Measurements from ENCODE around the gene FTO. TPM values are rescaled to one million over a fixed set of nuclear protein-coding genes. Genes with fewer than 3 reads are reported as not detected.

FTO gene
- total RNA-seq, 1 experiment from 2014 or later = 57.4 TPM

- TF ChIP-seq, protein P1, sequence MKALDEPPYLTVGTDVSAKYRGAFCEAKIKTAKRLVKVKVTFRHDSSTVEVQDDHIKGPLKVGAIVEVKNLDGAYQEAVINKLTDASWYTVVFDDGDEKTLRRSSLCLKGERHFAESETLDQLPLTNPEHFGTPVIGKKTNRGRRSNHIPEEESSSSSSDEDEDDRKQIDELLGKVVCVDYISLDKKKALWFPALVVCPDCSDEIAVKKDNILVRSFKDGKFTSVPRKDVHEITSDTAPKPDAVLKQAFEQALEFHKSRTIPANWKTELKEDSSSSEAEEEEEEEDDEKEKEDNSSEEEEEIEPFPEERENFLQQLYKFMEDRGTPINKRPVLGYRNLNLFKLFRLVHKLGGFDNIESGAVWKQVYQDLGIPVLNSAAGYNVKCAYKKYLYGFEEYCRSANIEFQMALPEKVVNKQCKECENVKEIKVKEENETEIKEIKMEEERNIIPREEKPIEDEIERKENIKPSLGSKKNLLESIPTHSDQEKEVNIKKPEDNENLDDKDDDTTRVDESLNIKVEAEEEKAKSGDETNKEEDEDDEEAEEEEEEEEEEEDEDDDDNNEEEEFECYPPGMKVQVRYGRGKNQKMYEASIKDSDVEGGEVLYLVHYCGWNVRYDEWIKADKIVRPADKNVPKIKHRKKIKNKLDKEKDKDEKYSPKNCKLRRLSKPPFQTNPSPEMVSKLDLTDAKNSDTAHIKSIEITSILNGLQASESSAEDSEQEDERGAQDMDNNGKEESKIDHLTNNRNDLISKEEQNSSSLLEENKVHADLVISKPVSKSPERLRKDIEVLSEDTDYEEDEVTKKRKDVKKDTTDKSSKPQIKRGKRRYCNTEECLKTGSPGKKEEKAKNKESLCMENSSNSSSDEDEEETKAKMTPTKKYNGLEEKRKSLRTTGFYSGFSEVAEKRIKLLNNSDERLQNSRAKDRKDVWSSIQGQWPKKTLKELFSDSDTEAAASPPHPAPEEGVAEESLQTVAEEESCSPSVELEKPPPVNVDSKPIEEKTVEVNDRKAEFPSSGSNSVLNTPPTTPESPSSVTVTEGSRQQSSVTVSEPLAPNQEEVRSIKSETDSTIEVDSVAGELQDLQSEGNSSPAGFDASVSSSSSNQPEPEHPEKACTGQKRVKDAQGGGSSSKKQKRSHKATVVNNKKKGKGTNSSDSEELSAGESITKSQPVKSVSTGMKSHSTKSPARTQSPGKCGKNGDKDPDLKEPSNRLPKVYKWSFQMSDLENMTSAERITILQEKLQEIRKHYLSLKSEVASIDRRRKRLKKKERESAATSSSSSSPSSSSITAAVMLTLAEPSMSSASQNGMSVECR (CRISPR knock-in tag; IDR thresholded peaks at IDR 0.05; ENCODE audit: borderline replicate concordance) = no peak
- TF ChIP-seq ZBTB21 (CRISPR knock-in tag; IDR thresholded peaks at IDR 0.05; ENCODE audit: borderline replicate concordance) (no peak), ZNF263 (CRISPR knock-in tag; IDR thresholded peaks at IDR 0.05; ENCODE audit: low read depth) (no peak), GTF2I (CRISPR knock-in tag; conservative IDR thresholded peaks at IDR 0.05) (no peak)
- TF ChIP-seq, protein P2, sequence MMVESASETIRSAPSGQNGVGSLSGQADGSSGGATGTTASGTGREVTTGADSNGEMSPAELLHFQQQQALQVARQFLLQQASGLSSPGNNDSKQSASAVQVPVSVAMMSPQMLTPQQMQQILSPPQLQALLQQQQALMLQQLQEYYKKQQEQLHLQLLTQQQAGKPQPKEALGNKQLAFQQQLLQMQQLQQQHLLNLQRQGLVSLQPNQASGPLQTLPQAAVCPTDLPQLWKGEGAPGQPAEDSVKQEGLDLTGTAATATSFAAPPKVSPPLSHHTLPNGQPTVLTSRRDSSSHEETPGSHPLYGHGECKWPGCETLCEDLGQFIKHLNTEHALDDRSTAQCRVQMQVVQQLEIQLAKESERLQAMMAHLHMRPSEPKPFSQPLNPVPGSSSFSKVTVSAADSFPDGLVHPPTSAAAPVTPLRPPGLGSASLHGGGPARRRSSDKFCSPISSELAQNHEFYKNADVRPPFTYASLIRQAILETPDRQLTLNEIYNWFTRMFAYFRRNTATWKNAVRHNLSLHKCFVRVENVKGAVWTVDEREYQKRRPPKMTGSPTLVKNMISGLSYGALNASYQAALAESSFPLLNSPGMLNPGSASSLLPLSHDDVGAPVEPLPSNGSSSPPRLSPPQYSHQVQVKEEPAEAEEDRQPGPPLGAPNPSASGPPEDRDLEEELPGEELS (CRISPR knock-in tag; IDR thresholded peaks at IDR 0.05) = no peak
Measured at GRCh38 chr16:54070789-54071343, 366.9 kb downstream of the FTO start (continued).

DNA sequence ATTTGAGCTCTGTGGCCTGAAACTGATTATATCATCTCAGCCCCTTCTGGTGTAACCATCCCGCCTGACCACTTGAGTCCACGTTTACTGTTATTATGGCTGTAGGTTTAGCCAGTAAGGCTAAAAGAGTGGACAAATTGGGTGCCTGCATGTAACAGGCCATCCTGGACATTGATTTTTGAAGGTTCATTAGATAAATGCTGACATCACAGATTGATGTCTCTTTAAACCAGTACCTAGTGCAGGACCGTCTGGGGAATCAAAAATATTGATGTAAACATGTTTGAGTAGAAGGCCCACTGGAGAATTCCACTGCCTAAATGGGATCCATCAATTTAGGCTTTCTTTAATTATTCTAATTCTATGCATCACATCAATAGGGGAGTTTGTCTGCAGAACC lies 367.6 kb downstream of the FTO start:
- DNase-seq (ENCODE audit: low spot score) = no peak
- Mint-ChIP-seq H3K36me3 (no peaks in the 10 kb centered on the region), H3K27me3 (ENCODE audit: low read depth) (no peaks in the 10 kb centered on the region), H3K4me3 (no peak overlapping the region), H3K27ac (no peak overlapping the region), H3K9me3 (no peaks in the 10 kb centered on the region), H3K4me1 (peaks cover 34% of the 10 kb centered on the region)
- TF ChIP-seq PRRX2 (CRISPR knock-in tag; IDR thresholded peaks at IDR 0.05) (no peak), TP53 (CRISPR knock-in tag; IDR thresholded peaks at IDR 0.05) (no peak), ATF1 (CRISPR knock-in tag; IDR thresholded peaks at IDR 0.05) (no peak), SP1 (CRISPR knock-in tag; conservative IDR thresholded peaks at IDR 0.05) (no peak), ZNF121 (CRISPR knock-in tag; IDR thresholded peaks at IDR 0.05) (no peak), ZNF219 (CRISPR knock-in tag; IDR thresholded peaks at IDR 0.05; ENCODE audit: borderline replicate concordance) (no peak)
- TF ChIP-seq, protein P3, sequence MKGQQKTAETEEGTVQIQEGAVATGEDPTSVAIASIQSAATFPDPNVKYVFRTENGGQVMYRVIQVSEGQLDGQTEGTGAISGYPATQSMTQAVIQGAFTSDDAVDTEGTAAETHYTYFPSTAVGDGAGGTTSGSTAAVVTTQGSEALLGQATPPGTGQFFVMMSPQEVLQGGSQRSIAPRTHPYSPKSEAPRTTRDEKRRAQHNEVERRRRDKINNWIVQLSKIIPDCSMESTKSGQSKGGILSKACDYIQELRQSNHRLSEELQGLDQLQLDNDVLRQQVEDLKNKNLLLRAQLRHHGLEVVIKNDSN (CRISPR knock-in tag; IDR thresholded peaks at IDR 0.05) = no peak
- TF ChIP-seq, protein P4, sequence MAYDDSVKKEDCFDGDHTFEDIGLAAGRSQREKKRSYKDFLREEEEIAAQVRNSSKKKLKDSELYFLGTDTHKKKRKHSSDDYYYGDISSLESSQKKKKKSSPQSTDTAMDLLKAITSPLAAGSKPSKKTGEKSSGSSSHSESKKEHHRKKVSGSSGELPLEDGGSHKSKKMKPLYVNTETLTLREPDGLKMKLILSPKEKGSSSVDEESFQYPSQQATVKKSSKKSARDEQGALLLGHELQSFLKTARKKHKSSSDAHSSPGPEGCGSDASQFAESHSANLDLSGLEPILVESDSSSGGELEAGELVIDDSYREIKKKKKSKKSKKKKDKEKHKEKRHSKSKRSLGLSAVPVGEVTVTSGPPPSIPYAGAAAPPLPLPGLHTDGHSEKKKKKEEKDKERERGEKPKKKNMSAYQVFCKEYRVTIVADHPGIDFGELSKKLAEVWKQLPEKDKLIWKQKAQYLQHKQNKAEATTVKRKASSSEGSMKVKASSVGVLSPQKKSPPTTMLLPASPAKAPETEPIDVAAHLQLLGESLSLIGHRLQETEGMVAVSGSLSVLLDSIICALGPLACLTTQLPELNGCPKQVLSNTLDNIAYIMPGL (CRISPR knock-in tag; IDR thresholded peaks at IDR 0.05) = no peak
- TF ChIP-seq, protein P5, sequence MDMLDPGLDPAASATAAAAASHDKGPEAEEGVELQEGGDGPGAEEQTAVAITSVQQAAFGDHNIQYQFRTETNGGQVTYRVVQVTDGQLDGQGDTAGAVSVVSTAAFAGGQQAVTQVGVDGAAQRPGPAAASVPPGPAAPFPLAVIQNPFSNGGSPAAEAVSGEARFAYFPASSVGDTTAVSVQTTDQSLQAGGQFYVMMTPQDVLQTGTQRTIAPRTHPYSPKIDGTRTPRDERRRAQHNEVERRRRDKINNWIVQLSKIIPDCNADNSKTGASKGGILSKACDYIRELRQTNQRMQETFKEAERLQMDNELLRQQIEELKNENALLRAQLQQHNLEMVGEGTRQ (CRISPR knock-in tag; IDR thresholded peaks at IDR 0.05) = no peak
- TF ChIP-seq, protein P6, sequence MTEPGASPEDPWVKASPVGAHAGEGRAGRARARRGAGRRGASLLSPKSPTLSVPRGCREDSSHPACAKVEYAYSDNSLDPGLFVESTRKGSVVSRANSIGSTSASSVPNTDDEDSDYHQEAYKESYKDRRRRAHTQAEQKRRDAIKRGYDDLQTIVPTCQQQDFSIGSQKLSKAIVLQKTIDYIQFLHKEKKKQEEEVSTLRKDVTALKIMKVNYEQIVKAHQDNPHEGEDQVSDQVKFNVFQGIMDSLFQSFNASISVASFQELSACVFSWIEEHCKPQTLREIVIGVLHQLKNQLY (CRISPR knock-in tag; IDR thresholded peaks at IDR 0.05) = no peak
- TF ChIP-seq, protein P7, sequence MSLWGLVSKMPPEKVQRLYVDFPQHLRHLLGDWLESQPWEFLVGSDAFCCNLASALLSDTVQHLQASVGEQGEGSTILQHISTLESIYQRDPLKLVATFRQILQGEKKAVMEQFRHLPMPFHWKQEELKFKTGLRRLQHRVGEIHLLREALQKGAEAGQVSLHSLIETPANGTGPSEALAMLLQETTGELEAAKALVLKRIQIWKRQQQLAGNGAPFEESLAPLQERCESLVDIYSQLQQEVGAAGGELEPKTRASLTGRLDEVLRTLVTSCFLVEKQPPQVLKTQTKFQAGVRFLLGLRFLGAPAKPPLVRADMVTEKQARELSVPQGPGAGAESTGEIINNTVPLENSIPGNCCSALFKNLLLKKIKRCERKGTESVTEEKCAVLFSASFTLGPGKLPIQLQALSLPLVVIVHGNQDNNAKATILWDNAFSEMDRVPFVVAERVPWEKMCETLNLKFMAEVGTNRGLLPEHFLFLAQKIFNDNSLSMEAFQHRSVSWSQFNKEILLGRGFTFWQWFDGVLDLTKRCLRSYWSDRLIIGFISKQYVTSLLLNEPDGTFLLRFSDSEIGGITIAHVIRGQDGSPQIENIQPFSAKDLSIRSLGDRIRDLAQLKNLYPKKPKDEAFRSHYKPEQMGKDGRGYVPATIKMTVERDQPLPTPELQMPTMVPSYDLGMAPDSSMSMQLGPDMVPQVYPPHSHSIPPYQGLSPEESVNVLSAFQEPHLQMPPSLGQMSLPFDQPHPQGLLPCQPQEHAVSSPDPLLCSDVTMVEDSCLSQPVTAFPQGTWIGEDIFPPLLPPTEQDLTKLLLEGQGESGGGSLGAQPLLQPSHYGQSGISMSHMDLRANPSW (CRISPR knock-in tag; conservative IDR thresholded peaks at IDR 0.05; ENCODE audit: low read depth) = no peak
- ATAC-seq = no peak
- ChIA-PET POLR2A (no interaction called here), CTCF (no interaction called here)
